ENCODE measurements around the gene RAB1B.
"Not testable (repeated sequence)": the region's sequence is repeated elsewhere in the genome, so short reads cannot be mapped to it uniquely, and the experiment has no call there.

RAB1B gene

GRCh38 chr11:66267379-66268243, 828 bp upstream of the RAB1B start:
- DNase-seq (ENCODE audit: low read depth), result peak; percentile 75

GRCh38 chr11:66268952-66269905, 790 bp downstream of the RAB1B start:
- DNase-seq (ENCODE audit: low read depth), result no peak

- no peak for DNase-seq (ENCODE audit: low read depth)
Measured at GRCh38 chr11:66271816-66272215, 3.4 kb downstream of the RAB1B start.

- DNase-seq (ENCODE audit: low read depth), result no peak
Measured at GRCh38 chr11:66272596-66272995, 4.2 kb downstream of the RAB1B start.

- DNase-seq (ENCODE audit: low read depth), result no peak
Measured at GRCh38 chr11:66274219-66274618, 5.8 kb downstream of the RAB1B start.

- no peak for DNase-seq (ENCODE audit: low read depth)
Measured at GRCh38 chr11:66275396-66275795, 7.0 kb downstream of the RAB1B start.

GRCh38 chr11:66275984-66276612, 7.7 kb downstream of the RAB1B start:
- no peak for DNase-seq (ENCODE audit: low read depth)

- not testable (repeated sequence) for DNase-seq (ENCODE audit: low read depth)
Measured at GRCh38 chr11:66276619-66277018, 8.2 kb downstream of the RAB1B start.

- not testable (repeated sequence) for DNase-seq (ENCODE audit: low read depth)
Measured at GRCh38 chr11:66277064-66277463, 8.6 kb downstream of the RAB1B start.

GRCh38 chr11:66277471-66278362, 9.3 kb downstream of the RAB1B start, which contains the start of gene CNIH2:
CNIH2 (plus strand) TSS chr11:66278175; CDS start chr11:66278457, 282 bp downstream.
- DNase-seq (ENCODE audit: low read depth), result no peak

- no peak for DNase-seq (ENCODE audit: low read depth)
Measured at GRCh38 chr11:66278363-66279091, 10.1 kb downstream of the RAB1B start.

- DNase-seq (ENCODE audit: low read depth), result no peak
Measured at GRCh38 chr11:66279092-66279734, 10.8 kb downstream of the RAB1B start.

GRCh38 chr11:66280428-66280827, 12.0 kb downstream of the RAB1B start:
- DNase-seq (ENCODE audit: low read depth), result no peak

- no peak for DNase-seq (ENCODE audit: low read depth)
Measured at GRCh38 chr11:66281001-66281400, 12.6 kb downstream of the RAB1B start.

- no peak for DNase-seq (ENCODE audit: low read depth)
Measured at GRCh38 chr11:66281776-66282467, 13.5 kb downstream of the RAB1B start.

GRCh38 chr11:66282468-66283455, 14.3 kb downstream of the RAB1B start:
- DNase-seq (ENCODE audit: low read depth), result peak; percentile 100

GRCh38 chr11:66283461-66284105, 15.1 kb downstream of the RAB1B start:
- DNase-seq (ENCODE audit: low read depth), result no peak
